ENCODE measurements around the gene LIPG. TPM values are rescaled to one million over a fixed set of nuclear protein-coding genes. Genes with fewer than 3 reads are reported as not detected.
"Not testable (repeated sequence)": the region's sequence is repeated elsewhere in the genome, so short reads cannot be mapped to it uniquely, and the experiment has no call there.

Gene LIPG
- total RNA-seq, 1 donor from 2014 or later = 5.8 TPM

GRCh38 chr18:49565612-49566011 is 3.8 kb downstream of the LIPG start:
- ATAC-seq (no peak), DNase-seq (ENCODE audit: low spot score) (no peak)
- intact Hi-C loops (cut with DNase I) = loop anchor here (10.0 kb wide), 1 partner anchor 289 kb away; no protein-coding TSS in a partner anchor

- ATAC-seq (no peak), DNase-seq (ENCODE audit: low spot score) (no peak)
- intact Hi-C loops (cut with DNase I) = loop anchor here (10.0 kb wide), 1 partner anchor 289 kb away; no protein-coding TSS in a partner anchor
Measured at GRCh38 chr18:49566217-49566770, 4.4 kb downstream of the LIPG start.

- ATAC-seq (no peak), DNase-seq (ENCODE audit: low spot score) (no peak)
- intact Hi-C loops (cut with DNase I) = loop anchor here (10.0 kb wide), 1 partner anchor 288 kb away; no protein-coding TSS in a partner anchor
Measured at GRCh38 chr18:49566985-49567384, 5.1 kb downstream of the LIPG start.

GRCh38 chr18:49569724-49570123 is 7.9 kb downstream of the LIPG start:
- no peak for DNase-seq (ENCODE audit: low spot score)
- intact Hi-C loops (cut with DNase I) = loop anchor here (10.0 kb wide), 1 partner anchor 285 kb away; no protein-coding TSS in a partner anchor
- no peak for ATAC-seq

- ATAC-seq (no peak), DNase-seq (ENCODE audit: low spot score) (no peak)
- intact Hi-C loops (cut with DNase I) = no loop called here
Measured at GRCh38 chr18:49570836-49571235, 9.0 kb downstream of the LIPG start.

- no peak for ATAC-seq
- no peak for DNase-seq (ENCODE audit: low spot score)
- intact Hi-C loops (cut with DNase I) = no loop called here
Measured at GRCh38 chr18:49572611-49573345, 10.9 kb downstream of the LIPG start.

- DNase-seq (ENCODE audit: low spot score) (no peak), ATAC-seq (no peak)
- intact Hi-C loops (cut with DNase I) = no loop called here
Measured at GRCh38 chr18:49573835-49574234, 12.0 kb downstream of the LIPG start.

GRCh38 chr18:49579041-49579440 is 17.2 kb downstream of the LIPG start:
- ATAC-seq; DNase-seq (ENCODE audit: low spot score); intact Hi-C loops (cut with DNase I): not testable (repeated sequence)

GRCh38 chr18:49579583-49579982 is 17.7 kb downstream of the LIPG start:
- ATAC-seq; DNase-seq (ENCODE audit: low spot score); intact Hi-C loops (cut with DNase I): not testable (repeated sequence)

- intact Hi-C loops (cut with DNase I) = no loop called here
- DNase-seq (ENCODE audit: low spot score) (no peak), ATAC-seq (no peak)
Measured at GRCh38 chr18:49580279-49580678, 18.4 kb downstream of the LIPG start.

GRCh38 chr18:49581371-49581770 is 19.5 kb downstream of the LIPG start:
- no peak for DNase-seq (ENCODE audit: low spot score)

GRCh38 chr18:49582579-49582978 is 20.7 kb downstream of the LIPG start:
- ATAC-seq (no peak), DNase-seq (ENCODE audit: low spot score) (no peak)
- intact Hi-C loops (cut with DNase I) = no loop called here

More at GRCh38 chr18:49581371-49581770, 19.5 kb downstream of the LIPG start:
- no peak for ATAC-seq
- intact Hi-C loops (cut with DNase I) = no loop called here

GRCh38 chr18:49584394-49584793 is 22.5 kb downstream of the LIPG start:
- ATAC-seq (no peak), DNase-seq (ENCODE audit: low spot score) (no peak)
- intact Hi-C loops (cut with DNase I) = no loop called here

- DNase-seq (ENCODE audit: low spot score); intact Hi-C loops (cut with DNase I); ATAC-seq: not testable (repeated sequence)
Measured at GRCh38 chr18:49584951-49585350, 23.1 kb downstream of the LIPG start.

- no peak for ATAC-seq
- intact Hi-C loops (cut with DNase I) = no loop called here
- no peak for DNase-seq (ENCODE audit: low spot score)
Measured at GRCh38 chr18:49585781-49586663, 24.2 kb downstream of the LIPG start.

GRCh38 chr18:49588171-49588570 is 26.3 kb downstream of the LIPG start:
- DNase-seq (ENCODE audit: low spot score) = no peak
- intact Hi-C loops (cut with DNase I) = no loop called here
- no peak for ATAC-seq

GRCh38 chr18:49588971-49589370 is 27.1 kb downstream of the LIPG start:
- ATAC-seq = no peak
- no peak for DNase-seq (ENCODE audit: low spot score)
- intact Hi-C loops (cut with DNase I) = no loop called here

- ATAC-seq (no peak), DNase-seq (ENCODE audit: low spot score) (no peak)
- intact Hi-C loops (cut with DNase I) = no loop called here
Measured at GRCh38 chr18:49590608-49591007, 28.8 kb downstream of the LIPG start.

GRCh38 chr18:49591271-49591670 is 29.4 kb downstream of the LIPG start:
- intact Hi-C loops (cut with DNase I) = no loop called here
- ATAC-seq (no peak), DNase-seq (ENCODE audit: low spot score) (no peak)

- no peak for DNase-seq (ENCODE audit: low spot score)
- ATAC-seq = no peak
- intact Hi-C loops (cut with DNase I) = no loop called here
Measured at GRCh38 chr18:49591775-49592174, 29.9 kb downstream of the LIPG start.
